Gastroesophageal sphincter (tissue), 4 donors: Measurements from ENCODE around the gene OCA2. TPM values are rescaled to one million over a fixed set of nuclear protein-coding genes. Genes with fewer than 3 reads are reported as not detected.

Experiments
- ATAC-seq: fragments of 150-250 bp; one replicate; pipeline ENCODE4 v1.9.1; 2016; ENCODE audit warnings: mild to moderate bottlenecking, moderate library complexity
- H3K27ac ChIP-seq, 4 donors: fragments of 200-600 bp; sonication (generic) in 3 of 4; 1 replicate in 3 of 4; 2 replicates in 1 of 4; pipeline ENCODE4 v1.5.1; 2016 to 2019
- H3K27me3 ChIP-seq: fragments of 200-600 bp; sonication (generic); one replicate; pipeline ENCODE4 v1.5.1; 2019
- H3K36me3 ChIP-seq, 2 donors: fragments of 200-600 bp; sonication (generic); one replicate each; pipeline ENCODE4 v1.5.1; 2019; ENCODE audit warnings: control low read depth in 1 of 2
- H3K4me1 ChIP-seq, 3 donors: fragments of 200-600 bp; sonication (generic); 1 replicate in 2 of 3; 2 replicates in 1 of 3; pipeline ENCODE4 v1.5.1; 2016 to 2019; ENCODE audit warnings: control low read depth in 2 of 3
- H3K4me3 ChIP-seq, 2 donors: fragments of 200-600 bp; sonication (generic); one replicate each; pipeline ENCODE4 v1.5.1; 2019; ENCODE audit warnings: mild to moderate bottlenecking in 1 of 2, moderate library complexity in 1 of 2
- H3K9me3 ChIP-seq, 3 donors: fragments of 200-600 bp; sonication (generic); one replicate each; pipeline ENCODE4 v1.5.1; 2017 to 2019; ENCODE audit warnings: control low read depth in 2 of 3
- EP300 ChIP-seq: sonication (generic); formaldehyde crosslinking; IDR thresholded peaks from one replicate; pipeline ENCODE4 v1.6.1; 2017; ENCODE audit warnings: antibody characterized with exemption, mild to moderate bottlenecking
- POLR2A ChIP-seq, 2 donors: fragments of 450-650 bp; IDR thresholded peaks; one replicate each; pipeline ENCODE4 v1.6.1; 2017; ENCODE audit warnings: antibody characterized with exemption in 2 of 2, mild to moderate bottlenecking in 2 of 2, moderate library complexity in 1 of 2
- POLR2AphosphoS5 ChIP-seq: sonication (generic); formaldehyde crosslinking; IDR thresholded peaks from one replicate; pipeline ENCODE4 v1.6.1; 2017; ENCODE audit warnings: antibody characterized with exemption
- WGBS, 2 donors: methylation state at CpG; one replicate each; pipeline ENCODE4 v1.1.5; 2018; ENCODE audit warnings: low coverage in 1 of 2; 5-methylcytosine and 5-hydroxymethylcytosine counted together
- total RNA-seq, 4 donors: library from RNA; depleted of rRNA; stranded (reverse); fragments of >200 nt; gene quantifications; one replicate each; pipeline ENCODE4 v1.1.0, GENCODE V29; 2016
- TF ChIP-seq, protein P1 (sequence below), 4 experiments: fragments of 200-600 bp in 2 of 4; fragments of 450-650 bp in 2 of 4; sonication (generic) in 1 of 4; IDR thresholded peaks; one replicate each; pipeline ENCODE4 v1.5.1; 2017 to 2019; ENCODE audit warnings: antibody characterized with exemption in 4 of 4, mild to moderate bottlenecking in 2 of 4, moderate library complexity in 2 of 4

Gene OCA2
- total RNA-seq, 4 donors from 2014 or later: 0.40 to 2.0 (median 1.1) TPM; not detected in 1

DNA sequence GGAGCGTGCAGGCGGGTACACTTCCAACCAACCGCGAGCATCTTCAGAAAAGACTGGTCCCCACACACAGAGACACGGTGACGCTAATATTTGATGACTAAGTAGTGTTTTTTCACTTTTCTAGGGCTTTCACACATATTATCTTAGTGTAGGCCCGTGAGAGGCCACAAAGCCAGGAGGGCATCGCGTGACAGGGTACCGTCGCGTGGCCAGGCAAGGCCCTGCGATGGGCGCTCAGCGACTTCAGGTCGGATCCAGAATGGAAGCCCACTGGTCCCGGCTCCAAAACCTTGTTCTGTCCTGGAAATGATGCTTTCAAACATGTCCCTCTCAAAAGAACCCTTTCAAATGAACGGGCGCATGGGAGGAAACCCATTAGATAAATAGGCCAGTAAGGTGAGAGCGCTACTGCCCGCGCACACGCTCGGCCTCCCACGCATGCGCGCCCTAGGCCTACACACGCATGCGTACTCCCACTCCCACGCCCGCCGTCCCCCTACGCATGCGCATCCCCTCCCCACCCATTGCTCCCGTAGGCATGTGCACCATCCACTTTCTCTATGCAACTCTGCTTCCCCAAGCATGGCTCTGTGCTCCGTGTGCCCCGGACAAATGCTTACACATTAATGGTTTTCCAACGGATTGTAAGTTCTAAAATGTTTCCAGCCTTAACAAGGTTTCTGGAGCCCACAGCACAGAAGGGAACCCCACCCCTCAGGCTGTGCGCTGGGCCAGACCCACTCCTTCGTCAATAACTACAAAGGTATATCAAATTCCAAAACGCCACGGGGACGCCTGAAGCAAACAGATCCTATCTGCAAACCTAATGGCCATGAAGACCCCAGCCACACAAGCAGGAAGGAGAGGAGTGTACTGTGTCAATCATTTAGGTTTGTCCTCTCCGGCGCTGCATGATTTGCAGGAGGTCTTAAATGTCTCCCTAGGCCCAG lies 72.1 kb downstream of the OCA2 start:
- no peaks in the 10 kb centered on the region for H3K36me3 ChIP-seq
- no peak overlapping the region for H3K4me3 ChIP-seq
- 89 to 93% methylated on average over 18 to 22 of the region's 45 CpGs for WGBS, 2 donors
- no peaks in the 10 kb centered on the region for H3K4me1 ChIP-seq
- no peak overlapping the region for H3K27ac ChIP-seq
- H3K27me3 ChIP-seq: no peaks in the 10 kb centered on the region
- H3K9me3 ChIP-seq: no peaks in the 10 kb centered on the region
- TF ChIP-seq, protein P1, sequence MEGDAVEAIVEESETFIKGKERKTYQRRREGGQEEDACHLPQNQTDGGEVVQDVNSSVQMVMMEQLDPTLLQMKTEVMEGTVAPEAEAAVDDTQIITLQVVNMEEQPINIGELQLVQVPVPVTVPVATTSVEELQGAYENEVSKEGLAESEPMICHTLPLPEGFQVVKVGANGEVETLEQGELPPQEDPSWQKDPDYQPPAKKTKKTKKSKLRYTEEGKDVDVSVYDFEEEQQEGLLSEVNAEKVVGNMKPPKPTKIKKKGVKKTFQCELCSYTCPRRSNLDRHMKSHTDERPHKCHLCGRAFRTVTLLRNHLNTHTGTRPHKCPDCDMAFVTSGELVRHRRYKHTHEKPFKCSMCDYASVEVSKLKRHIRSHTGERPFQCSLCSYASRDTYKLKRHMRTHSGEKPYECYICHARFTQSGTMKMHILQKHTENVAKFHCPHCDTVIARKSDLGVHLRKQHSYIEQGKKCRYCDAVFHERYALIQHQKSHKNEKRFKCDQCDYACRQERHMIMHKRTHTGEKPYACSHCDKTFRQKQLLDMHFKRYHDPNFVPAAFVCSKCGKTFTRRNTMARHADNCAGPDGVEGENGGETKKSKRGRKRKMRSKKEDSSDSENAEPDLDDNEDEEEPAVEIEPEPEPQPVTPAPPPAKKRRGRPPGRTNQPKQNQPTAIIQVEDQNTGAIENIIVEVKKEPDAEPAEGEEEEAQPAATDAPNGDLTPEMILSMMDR (IDR thresholded peaks at IDR 0.05): no peak
- TF ChIP-seq EP300: no peak
- no peak for TF ChIP-seq POLR2A (IDR thresholded peaks at IDR 0.05)
- TF ChIP-seq POLR2AphosphoS5: no peak
- no peak for ATAC-seq

DNA sequence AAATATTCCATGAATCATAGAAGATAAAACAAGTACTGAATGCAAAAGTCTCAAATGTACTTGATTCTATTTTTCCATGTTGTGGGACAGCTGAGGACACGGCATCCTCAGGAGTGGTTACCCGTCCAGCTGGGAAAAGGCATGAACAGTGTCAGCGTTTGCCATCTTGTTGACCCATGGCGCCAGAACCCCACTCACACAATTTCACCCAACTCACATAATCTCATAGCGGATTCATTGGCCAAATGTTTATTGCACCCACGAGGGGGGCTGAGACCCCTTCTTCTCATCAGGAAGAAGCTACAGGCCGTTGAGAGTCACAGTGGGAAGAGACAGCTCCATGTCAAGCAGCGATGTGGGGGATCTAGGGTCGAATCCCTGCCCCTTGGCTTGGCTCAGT lies 72.9 kb downstream of the OCA2 start:
- ATAC-seq: no peak
- 83 to 100% methylated on average over 3 of the region's 9 CpGs for WGBS, 2 donors

DNA sequence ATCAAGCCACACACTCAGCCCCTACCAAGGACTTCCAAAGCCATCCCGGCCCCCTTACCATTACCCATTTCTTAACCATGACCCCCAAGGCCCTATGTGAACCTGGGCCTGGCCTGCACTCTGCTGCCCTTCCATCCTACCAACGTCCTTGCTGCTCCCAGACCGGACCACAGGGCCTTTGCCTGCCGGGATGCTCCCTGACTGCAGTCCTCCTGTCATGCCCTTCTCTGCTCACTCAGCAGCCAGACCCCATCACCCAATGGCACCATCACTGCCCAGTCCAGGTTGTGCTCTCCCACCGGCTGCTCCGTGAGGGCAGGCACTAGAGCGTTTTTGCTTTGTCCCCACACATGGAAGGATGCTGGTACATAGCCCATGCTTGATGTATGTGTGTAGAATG lies 73.7 kb downstream of the OCA2 start:
- Histone ChIP-seq H3K4me1 (no peaks in the 10 kb centered on the region), H3K36me3 (no peaks in the 10 kb centered on the region), H3K27me3 (no peaks in the 10 kb centered on the region), H3K4me3 (no peak overlapping the region), H3K27ac (no peak overlapping the region), H3K9me3 (no peaks in the 10 kb centered on the region)
- TF ChIP-seq EP300 (no peak), POLR2A (IDR thresholded peaks at IDR 0.05) (no peak), POLR2AphosphoS5 (no peak)
- TF ChIP-seq, protein P1 (IDR thresholded peaks at IDR 0.05): no peak
- 85 to 86% methylated on average over 4 to 6 of the region's 7 CpGs for WGBS, 2 donors
- no peak for ATAC-seq

More for the DNA sequence above, 72.9 kb downstream of the OCA2 start:
- Histone ChIP-seq H3K4me3 (no peak overlapping the region), H3K27me3 (no peaks in the 10 kb centered on the region), H3K9me3 (no peaks in the 10 kb centered on the region), H3K27ac (no peak overlapping the region), H3K4me1 (no peaks in the 10 kb centered on the region), H3K36me3 (no peaks in the 10 kb centered on the region)
- no peak for TF ChIP-seq EP300

DNA sequence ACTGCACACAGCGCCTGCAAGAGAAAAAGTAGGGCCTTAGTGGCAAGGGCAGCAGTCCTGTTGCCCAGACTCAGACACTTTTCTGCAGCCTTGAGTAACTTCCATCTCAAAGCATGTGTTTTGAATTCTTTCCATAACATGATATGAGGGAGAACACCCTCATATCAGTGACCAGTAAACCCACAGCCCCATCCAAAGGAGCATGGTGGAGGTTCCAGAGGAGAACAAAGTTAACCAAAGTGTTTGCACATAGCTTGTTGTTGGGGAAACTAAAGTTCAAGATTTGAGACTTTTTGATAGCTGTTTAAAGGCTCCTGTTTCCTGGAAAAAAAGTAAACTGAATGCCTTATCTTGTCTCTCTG lies 74.2 kb downstream of the OCA2 start:
- Histone ChIP-seq H3K4me3 (no peak overlapping the region), H3K9me3 (no peaks in the 10 kb centered on the region), H3K36me3 (no peaks in the 10 kb centered on the region), H3K4me1 (no peaks in the 10 kb centered on the region), H3K27ac (no peak overlapping the region), H3K27me3 (no peaks in the 10 kb centered on the region)
- ATAC-seq: no peak
- 100% methylated on average over 1 of the region's 1 CpG; no CpG with 5 or more reads in 1 of the 2 donors for WGBS, 2 donors
- no peak for TF ChIP-seq POLR2AphosphoS5
- TF ChIP-seq, protein P1 (IDR thresholded peaks at IDR 0.05): no peak
- no peak for TF ChIP-seq EP300
- TF ChIP-seq POLR2A (IDR thresholded peaks at IDR 0.05): no peak

DNA sequence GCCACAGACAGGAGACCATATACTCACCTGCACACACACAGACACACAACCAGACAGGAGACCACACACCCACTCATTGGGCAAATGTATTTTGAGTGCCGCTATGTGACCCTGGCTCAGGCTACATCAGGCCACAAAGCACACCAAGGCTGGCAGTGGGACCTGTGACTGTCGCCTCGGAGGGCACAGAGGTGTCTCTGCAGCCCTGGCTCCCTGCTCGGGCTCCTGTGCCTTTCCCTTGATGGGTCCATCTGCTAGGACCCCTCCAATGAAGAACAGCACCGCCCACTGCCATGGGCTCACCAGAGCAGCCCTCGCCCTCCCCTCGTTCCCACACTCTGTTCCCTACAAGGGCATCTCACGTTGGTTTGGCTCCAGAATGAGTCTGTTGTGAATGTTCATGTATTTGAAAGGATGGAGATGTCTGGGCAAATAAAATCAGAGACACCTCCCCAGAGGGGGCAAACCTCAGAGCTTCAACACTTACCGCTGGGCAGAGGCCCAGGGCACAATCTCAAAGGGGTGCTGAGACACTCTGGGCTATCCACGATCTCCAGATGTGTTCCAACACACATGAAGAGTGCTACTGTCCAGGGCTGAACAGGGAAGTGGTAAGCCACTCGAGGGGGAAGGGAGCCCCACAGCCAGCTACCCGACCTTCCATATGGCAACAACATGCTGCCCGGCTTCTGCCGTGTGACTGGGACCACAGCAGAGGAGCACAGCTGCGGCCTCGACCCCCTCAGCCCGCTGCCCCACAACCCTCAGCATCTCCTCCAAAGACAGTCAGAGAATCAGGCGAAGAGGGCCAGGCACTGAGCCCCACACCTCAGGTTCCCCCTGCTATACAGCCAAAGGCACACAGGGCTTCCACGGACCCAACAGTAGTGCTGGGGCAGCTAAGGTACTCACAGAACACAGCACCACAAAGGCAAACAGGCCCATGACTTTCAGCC lies 74.9 kb downstream of the OCA2 start:
- no peaks in the 10 kb centered on the region for H3K9me3 ChIP-seq
- WGBS, 2 donors: 77 to 86% methylated on average over 7 of the region's 19 CpGs
- TF ChIP-seq EP300 (no peak), POLR2AphosphoS5 (no peak), POLR2A (IDR thresholded peaks at IDR 0.05) (no peak)
- TF ChIP-seq, protein P1 (IDR thresholded peaks at IDR 0.05): no peak
- no peak for ATAC-seq
- H3K36me3 ChIP-seq: no peaks in the 10 kb centered on the region
- H3K27me3 ChIP-seq: no peaks in the 10 kb centered on the region
- H3K4me1 ChIP-seq: no peaks in the 10 kb centered on the region
- no peak overlapping the region for H3K27ac ChIP-seq
- H3K4me3 ChIP-seq: no peak overlapping the region
